ENCODE measurements around the gene PRKAG1.
A peak's percentile ranks its signal among the peaks of the same experiment; 100 is the strongest.

PRKAG1 gene

DNA sequence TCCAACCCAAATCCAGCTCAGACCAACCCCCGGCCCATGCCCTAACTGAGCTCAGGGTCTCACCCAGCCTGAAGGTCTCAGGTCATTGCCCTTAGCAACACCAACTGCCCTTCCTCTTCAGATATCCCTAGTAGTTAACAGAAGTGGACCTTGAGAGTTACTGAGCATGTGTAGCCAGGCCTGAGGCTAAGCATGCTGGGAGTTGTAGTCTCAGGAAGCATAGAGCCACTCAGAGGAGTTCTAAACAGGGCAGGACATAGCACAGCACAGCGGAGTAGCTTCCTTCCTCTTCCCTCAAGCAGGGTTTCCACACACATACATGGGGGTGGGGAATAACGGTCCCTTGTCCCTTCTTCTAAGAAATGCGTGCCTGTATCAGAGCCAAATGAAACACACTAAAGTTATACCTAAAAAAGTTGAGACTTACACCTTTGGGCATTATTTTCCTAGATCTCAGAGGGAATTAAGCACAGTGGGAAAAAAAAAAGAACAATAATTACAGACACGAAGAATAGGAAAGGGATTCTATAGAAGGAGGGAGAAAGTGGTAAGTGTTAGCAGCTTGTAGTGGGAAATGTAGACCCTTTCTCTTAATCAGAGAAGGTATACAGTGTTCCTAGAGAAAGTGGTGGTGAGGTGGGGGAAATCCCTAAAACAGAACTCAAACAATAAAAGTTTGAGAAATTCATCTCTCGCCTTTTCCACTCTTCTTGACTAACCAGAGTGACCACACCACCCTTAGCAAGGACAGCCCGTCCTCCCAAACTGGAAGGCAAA, 37.6 kb upstream of the PRKAG1 start:
- TF ChIP-seq, protein P1, sequence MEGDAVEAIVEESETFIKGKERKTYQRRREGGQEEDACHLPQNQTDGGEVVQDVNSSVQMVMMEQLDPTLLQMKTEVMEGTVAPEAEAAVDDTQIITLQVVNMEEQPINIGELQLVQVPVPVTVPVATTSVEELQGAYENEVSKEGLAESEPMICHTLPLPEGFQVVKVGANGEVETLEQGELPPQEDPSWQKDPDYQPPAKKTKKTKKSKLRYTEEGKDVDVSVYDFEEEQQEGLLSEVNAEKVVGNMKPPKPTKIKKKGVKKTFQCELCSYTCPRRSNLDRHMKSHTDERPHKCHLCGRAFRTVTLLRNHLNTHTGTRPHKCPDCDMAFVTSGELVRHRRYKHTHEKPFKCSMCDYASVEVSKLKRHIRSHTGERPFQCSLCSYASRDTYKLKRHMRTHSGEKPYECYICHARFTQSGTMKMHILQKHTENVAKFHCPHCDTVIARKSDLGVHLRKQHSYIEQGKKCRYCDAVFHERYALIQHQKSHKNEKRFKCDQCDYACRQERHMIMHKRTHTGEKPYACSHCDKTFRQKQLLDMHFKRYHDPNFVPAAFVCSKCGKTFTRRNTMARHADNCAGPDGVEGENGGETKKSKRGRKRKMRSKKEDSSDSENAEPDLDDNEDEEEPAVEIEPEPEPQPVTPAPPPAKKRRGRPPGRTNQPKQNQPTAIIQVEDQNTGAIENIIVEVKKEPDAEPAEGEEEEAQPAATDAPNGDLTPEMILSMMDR (IDR thresholded peaks at IDR 0.05; ENCODE audit: low read length), result no peak
- TF ChIP-seq EZH2 (IDR thresholded peaks at IDR 0.05; ENCODE audit: borderline replicate concordance, low read length), result no peak
- Histone ChIP-seq H3K79me2 (ENCODE audit: insufficient read depth, low read length) (peaks cover 56% of the 10 kb centered on the region), H3K9ac (ENCODE audit: low read length) (peak overlapping the region; percentile 89; the same call in 1 of the 2 replicates), H3K4me2 (ENCODE audit: low read length) (peak overlapping the region; percentile 99), H3K9me2 (ENCODE audit: low read depth, low read length) (no peaks in the 10 kb centered on the region), H3K27me3 (ENCODE audit: insufficient read depth, low read length) (no peaks in the 10 kb centered on the region), H3K4me1 (ENCODE audit: insufficient read depth, low read length, severe bottlenecking) (peaks cover 38% of the 10 kb centered on the region), H3F3A (ENCODE audit: insufficient read depth, low read length) (no peaks in the 10 kb centered on the region), H4K20me1 (ENCODE audit: insufficient read depth, low read length) (0 out of 2 replicates have a peak, but pooled peaks cover 2% of the 10 kb centered on the region), H3K9me3 (ENCODE audit: low read length) (no peaks in the 10 kb centered on the region), H2AFZ (ENCODE audit: low read length) (no peak overlapping the region), H3K4me3 (ENCODE audit: low read depth, low read length, poor library complexity, severe bottlenecking) (peak overlapping the region; percentile 76), H3K27ac (ENCODE audit: low read depth, low read length, poor library complexity, severe bottlenecking) (peak overlapping the region; percentile 25), H3K36me3 (ENCODE audit: insufficient read depth, low read length) (peaks cover 46% of the 10 kb centered on the region)

- H3K9me2 ChIP-seq (ENCODE audit: low read depth, low read length), result no peaks in the 10 kb centered on the region
- no peaks in the 10 kb centered on the region for H3K27me3 ChIP-seq (ENCODE audit: insufficient read depth, low read length)
- H3K9me3 ChIP-seq (ENCODE audit: low read length), result no peaks in the 10 kb centered on the region
- no peak overlapping the region for H3K9ac ChIP-seq (ENCODE audit: low read length)
- no peak overlapping the region for H3K4me2 ChIP-seq (ENCODE audit: low read length)
- H3K4me3 ChIP-seq (ENCODE audit: low read depth, low read length, poor library complexity, severe bottlenecking), result no peak overlapping the region
- H3K79me2 ChIP-seq (ENCODE audit: insufficient read depth, low read length), result peaks cover 54% of the 10 kb centered on the region
- H3K4me1 ChIP-seq (ENCODE audit: insufficient read depth, low read length, severe bottlenecking), result peaks cover 38% of the 10 kb centered on the region
- peaks cover 57% of the 10 kb centered on the region for H3K36me3 ChIP-seq (ENCODE audit: insufficient read depth, low read length)
- H3F3A ChIP-seq (ENCODE audit: insufficient read depth, low read length), result no peaks in the 10 kb centered on the region
- H4K20me1 ChIP-seq (ENCODE audit: insufficient read depth, low read length), result 0 out of 2 replicates have a peak, but pooled peaks cover 2% of the 10 kb centered on the region
- H2AFZ ChIP-seq (ENCODE audit: low read length), result no peak overlapping the region
- no peak overlapping the region for H3K27ac ChIP-seq (ENCODE audit: low read depth, low read length, poor library complexity, severe bottlenecking)
- TF ChIP-seq EZH2 (IDR thresholded peaks at IDR 0.05; ENCODE audit: borderline replicate concordance, low read length), result no peak
- TF ChIP-seq, protein P1 (IDR thresholded peaks at IDR 0.05; ENCODE audit: low read length), result no peak
Observed at GRCh38 chr12:49055092-49055491, 36.5 kb upstream of the PRKAG1 start.

DNA sequence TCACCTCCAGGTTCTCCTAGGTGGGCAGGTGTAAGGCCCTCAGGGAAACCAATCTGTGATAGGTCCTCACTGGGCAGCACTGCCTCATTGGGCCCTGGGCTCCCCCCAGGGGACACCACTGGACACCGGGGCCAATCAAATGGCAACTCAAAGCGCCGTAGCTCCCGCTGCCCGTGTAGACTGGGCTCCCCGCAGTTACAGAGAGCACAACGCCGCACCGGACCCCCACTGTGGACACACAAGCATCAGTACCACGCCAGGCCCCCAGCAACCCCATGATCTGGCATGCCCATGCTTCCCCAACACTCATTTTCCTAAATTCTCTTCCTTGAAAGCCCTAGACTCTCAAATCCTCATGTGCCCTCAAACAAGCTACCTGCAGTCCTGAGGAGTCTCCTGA, 35.9 kb upstream of the PRKAG1 start:
- Histone ChIP-seq H2AFZ (ENCODE audit: low read length) (no peak overlapping the region), H3K9ac (ENCODE audit: low read length) (no peak overlapping the region), H3F3A (ENCODE audit: insufficient read depth, low read length) (no peaks in the 10 kb centered on the region), H3K27me3 (ENCODE audit: insufficient read depth, low read length) (no peaks in the 10 kb centered on the region), H3K4me3 (ENCODE audit: low read depth, low read length, poor library complexity, severe bottlenecking) (no peak overlapping the region), H3K27ac (ENCODE audit: low read depth, low read length, poor library complexity, severe bottlenecking) (no peak overlapping the region), H3K4me1 (ENCODE audit: insufficient read depth, low read length, severe bottlenecking) (peaks cover 38% of the 10 kb centered on the region), H3K36me3 (ENCODE audit: insufficient read depth, low read length) (peaks cover 62% of the 10 kb centered on the region), H3K79me2 (ENCODE audit: insufficient read depth, low read length) (peaks cover 48% of the 10 kb centered on the region), H4K20me1 (ENCODE audit: insufficient read depth, low read length) (0 out of 2 replicates have a peak, but pooled peaks cover 2% of the 10 kb centered on the region), H3K9me2 (ENCODE audit: low read depth, low read length) (no peaks in the 10 kb centered on the region), H3K4me2 (ENCODE audit: low read length) (no peak overlapping the region), H3K9me3 (ENCODE audit: low read length) (no peaks in the 10 kb centered on the region)
- no peak for TF ChIP-seq EZH2 (IDR thresholded peaks at IDR 0.05; ENCODE audit: borderline replicate concordance, low read length)
- TF ChIP-seq, protein P1 (IDR thresholded peaks at IDR 0.05; ENCODE audit: low read length), result no peak
